ENCODE results near the gene SRCIN1. TPM values are rescaled to one million over a fixed set of nuclear protein-coding genes. Genes with fewer than 3 reads are reported as not detected.

SRCIN1 gene
- total and polyA plus RNA-seq, 9 donors, result 0.75 to 1.9 (median 1.3) TPM

DNA sequence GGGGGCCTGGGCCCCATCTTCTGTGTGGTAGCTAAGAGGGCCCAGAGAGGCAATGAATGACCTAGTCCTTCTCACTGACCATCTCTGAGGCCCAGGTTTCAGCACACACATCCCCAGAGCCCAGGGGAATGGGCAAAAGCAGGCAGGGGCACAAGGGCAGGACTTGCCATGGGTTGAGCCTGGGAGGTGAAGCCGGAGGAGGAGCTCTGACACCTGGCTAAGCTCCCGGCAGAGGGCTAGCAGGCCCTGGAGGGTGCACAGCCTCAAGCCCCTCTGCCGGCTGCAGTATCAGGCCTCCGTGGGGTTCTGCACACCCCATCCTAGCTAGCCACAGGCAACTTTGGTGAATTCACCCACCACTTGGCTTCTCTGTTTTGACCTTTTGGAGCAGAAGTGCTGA is 5.3 kb downstream of the SRCIN1 start:
- no peak overlapping the region for H3K4me3 ChIP-seq (ENCODE audit: low read length)
- DNase-seq, result no peak
- H3K36me3 ChIP-seq (ENCODE audit: control insufficient read depth, insufficient read depth, low read length), result no peaks in the 10 kb centered on the region
- H3K4me1 ChIP-seq (ENCODE audit: control insufficient read depth, insufficient read depth, low read length), result peaks cover 16% of the 10 kb centered on the region
- H3K9me3 ChIP-seq (replicated peaks; ENCODE audit: control insufficient read depth, low read depth, low read length), result no peaks in the 10 kb centered on the region
- H3K27me3 ChIP-seq (ENCODE audit: control insufficient read depth, insufficient read depth, low read length), result peaks cover 86% of the 10 kb centered on the region
- H3K27ac ChIP-seq (ENCODE audit: low read length), result no peak overlapping the region
- no CpG with 5 or more reads among the region's 4 CpGs for WGBS (ENCODE audit: insufficient coverage)

- H3K36me3 ChIP-seq (ENCODE audit: control insufficient read depth, insufficient read depth, low read length), result no peaks in the 10 kb centered on the region
- H3K4me3 ChIP-seq (ENCODE audit: low read length), result no peak overlapping the region
- H3K4me1 ChIP-seq (ENCODE audit: control insufficient read depth, insufficient read depth, low read length), result peaks cover 16% of the 10 kb centered on the region
- DNase-seq, result no peak
- H3K9me3 ChIP-seq (replicated peaks; ENCODE audit: control insufficient read depth, low read depth, low read length), result no peaks in the 10 kb centered on the region
- no peak overlapping the region for H3K27ac ChIP-seq (ENCODE audit: low read length)
- 62% methylated on average over 4 of the region's 9 CpGs for WGBS (ENCODE audit: insufficient coverage)
- peaks cover 87% of the 10 kb centered on the region for H3K27me3 ChIP-seq (ENCODE audit: control insufficient read depth, insufficient read depth, low read length)
Observed at GRCh38 chr17:38599398-38599856, 6.3 kb downstream of the SRCIN1 start.

- DNase-seq, result no peak
- Histone ChIP-seq H3K36me3 (ENCODE audit: control insufficient read depth, insufficient read depth, low read length) (no peaks in the 10 kb centered on the region), H3K4me3 (ENCODE audit: low read length) (no peak overlapping the region), H3K9me3 (replicated peaks; ENCODE audit: control insufficient read depth, low read depth, low read length) (no peaks in the 10 kb centered on the region), H3K4me1 (ENCODE audit: control insufficient read depth, insufficient read depth, low read length) (peaks cover 16% of the 10 kb centered on the region), H3K27ac (ENCODE audit: low read length) (no peak overlapping the region), H3K27me3 (ENCODE audit: control insufficient read depth, insufficient read depth, low read length) (peaks cover 87% of the 10 kb centered on the region)
- 40% methylated on average over 1 of the region's 3 CpGs for WGBS (ENCODE audit: insufficient coverage)
Observed at GRCh38 chr17:38598995-38599394, 6.8 kb downstream of the SRCIN1 start.

- Histone ChIP-seq H3K4me1 (ENCODE audit: control insufficient read depth, insufficient read depth, low read length) (peaks cover 16% of the 10 kb centered on the region), H3K4me3 (ENCODE audit: low read length) (no peak overlapping the region), H3K9me3 (replicated peaks; ENCODE audit: control insufficient read depth, low read depth, low read length) (no peaks in the 10 kb centered on the region), H3K27ac (ENCODE audit: low read length) (no peak overlapping the region), H3K27me3 (ENCODE audit: control insufficient read depth, insufficient read depth, low read length) (peaks cover 87% of the 10 kb centered on the region), H3K36me3 (ENCODE audit: control insufficient read depth, insufficient read depth, low read length) (no peaks in the 10 kb centered on the region)
- WGBS (ENCODE audit: insufficient coverage), result 25% methylated on average over 3 of the region's 4 CpGs
- DNase-seq, result no peak
Observed at GRCh38 chr17:38598536-38598935, 7.2 kb downstream of the SRCIN1 start.

GRCh38 chr17:38597375-38597774 is 8.4 kb downstream of the SRCIN1 start:
- Histone ChIP-seq H3K9me3 (replicated peaks; ENCODE audit: control insufficient read depth, low read depth, low read length) (no peaks in the 10 kb centered on the region), H3K4me1 (ENCODE audit: control insufficient read depth, insufficient read depth, low read length) (peaks cover 8% of the 10 kb centered on the region), H3K36me3 (ENCODE audit: control insufficient read depth, insufficient read depth, low read length) (no peaks in the 10 kb centered on the region), H3K27me3 (ENCODE audit: control insufficient read depth, insufficient read depth, low read length) (peaks cover 85% of the 10 kb centered on the region), H3K4me3 (ENCODE audit: low read length) (no peak overlapping the region), H3K27ac (ENCODE audit: low read length) (no peak overlapping the region)
- no CpG with 5 or more reads among the region's 1 CpG for WGBS (ENCODE audit: insufficient coverage)
- no peak for DNase-seq

- H3K27me3 ChIP-seq (ENCODE audit: control insufficient read depth, insufficient read depth, low read length), result peaks cover 84% of the 10 kb centered on the region
Observed at GRCh38 chr17:38596651-38597050, 9.1 kb downstream of the SRCIN1 start.

GRCh38 chr17:38595892-38596291 is 9.9 kb downstream of the SRCIN1 start:
- 25% methylated on average over 4 of the region's 9 CpGs for WGBS (ENCODE audit: insufficient coverage)
- peaks cover 84% of the 10 kb centered on the region for H3K27me3 ChIP-seq (ENCODE audit: control insufficient read depth, insufficient read depth, low read length)
- no peak for DNase-seq
- peaks cover 6% of the 10 kb centered on the region for H3K4me1 ChIP-seq (ENCODE audit: control insufficient read depth, insufficient read depth, low read length)
- H3K27ac ChIP-seq (ENCODE audit: low read length), result no peak overlapping the region
- no peaks in the 10 kb centered on the region for H3K9me3 ChIP-seq (replicated peaks; ENCODE audit: control insufficient read depth, low read depth, low read length)
- no peak overlapping the region for H3K4me3 ChIP-seq (ENCODE audit: low read length)
- no peaks in the 10 kb centered on the region for H3K36me3 ChIP-seq (ENCODE audit: control insufficient read depth, insufficient read depth, low read length)

More at GRCh38 chr17:38596651-38597050, 9.1 kb downstream of the SRCIN1 start:
- Histone ChIP-seq H3K36me3 (ENCODE audit: control insufficient read depth, insufficient read depth, low read length) (no peaks in the 10 kb centered on the region), H3K4me3 (ENCODE audit: low read length) (no peak overlapping the region), H3K9me3 (replicated peaks; ENCODE audit: control insufficient read depth, low read depth, low read length) (no peaks in the 10 kb centered on the region), H3K27ac (ENCODE audit: low read length) (no peak overlapping the region), H3K4me1 (ENCODE audit: control insufficient read depth, insufficient read depth, low read length) (peaks cover 3% of the 10 kb centered on the region)
- 20% methylated on average over 1 of the region's 2 CpGs for WGBS (ENCODE audit: insufficient coverage)
- no peak for DNase-seq

GRCh38 chr17:38594152-38594551 is 11.6 kb downstream of the SRCIN1 start:
- 41% methylated on average over 10 of the region's 13 CpGs for WGBS (ENCODE audit: insufficient coverage)
- no peak overlapping the region for H3K4me3 ChIP-seq (ENCODE audit: low read length)
- H3K4me1 ChIP-seq (ENCODE audit: control insufficient read depth, insufficient read depth, low read length), result peaks cover 6% of the 10 kb centered on the region
- H3K9me3 ChIP-seq (replicated peaks; ENCODE audit: control insufficient read depth, low read depth, low read length), result no peaks in the 10 kb centered on the region
- H3K27ac ChIP-seq (ENCODE audit: low read length), result no peak overlapping the region
- no peaks in the 10 kb centered on the region for H3K36me3 ChIP-seq (ENCODE audit: control insufficient read depth, insufficient read depth, low read length)
- DNase-seq, result no peak
- peaks cover 83% of the 10 kb centered on the region for H3K27me3 ChIP-seq (ENCODE audit: control insufficient read depth, insufficient read depth, low read length)

GRCh38 chr17:38592487-38592886 is 13.3 kb downstream of the SRCIN1 start:
- Histone ChIP-seq H3K36me3 (ENCODE audit: control insufficient read depth, insufficient read depth, low read length) (no peaks in the 10 kb centered on the region), H3K4me1 (ENCODE audit: control insufficient read depth, insufficient read depth, low read length) (peaks cover 11% of the 10 kb centered on the region), H3K9me3 (replicated peaks; ENCODE audit: control insufficient read depth, low read depth, low read length) (no peaks in the 10 kb centered on the region), H3K27ac (ENCODE audit: low read length) (no peak overlapping the region), H3K4me3 (ENCODE audit: low read length) (no peak overlapping the region), H3K27me3 (ENCODE audit: control insufficient read depth, insufficient read depth, low read length) (peaks cover 79% of the 10 kb centered on the region)
- DNase-seq, result no peak

GRCh38 chr17:38591759-38592241 is 14.0 kb downstream of the SRCIN1 start:
- Histone ChIP-seq H3K27me3 (ENCODE audit: control insufficient read depth, insufficient read depth, low read length) (peaks cover 77% of the 10 kb centered on the region), H3K36me3 (ENCODE audit: control insufficient read depth, insufficient read depth, low read length) (no peaks in the 10 kb centered on the region), H3K4me1 (ENCODE audit: control insufficient read depth, insufficient read depth, low read length) (peaks cover 17% of the 10 kb centered on the region), H3K27ac (ENCODE audit: low read length) (no peak overlapping the region), H3K4me3 (ENCODE audit: low read length) (no peak overlapping the region), H3K9me3 (replicated peaks; ENCODE audit: control insufficient read depth, low read depth, low read length) (no peaks in the 10 kb centered on the region)
- WGBS (ENCODE audit: insufficient coverage), result 70% methylated on average over 1 of the region's 5 CpGs
- DNase-seq, result no peak

Measured in muscle of leg (tissue), 11 donors.